NCI-H510A (cell line): ENCODE data around the gene CPTP.

Experiments used
- DNase-seq: peaks from one replicate; lab custom pipeline; 2025; lab: John Stamatoyannopoulos, UW

Gene CPTP

GRCh38 chr1:1349256-1350012 lies 24.8 kb downstream of the CPTP start, which contains the start of gene DVL1:
Gene DVL1 (minus strand): TSS chr1:1349418. CDS start chr1:1349065, 353 bp downstream.
- DNase-seq, result peak; percentile 79

GRCh38 chr1:1351511-1352427 lies 27.2 kb downstream of the CPTP start:
- no peak for DNase-seq

DNA sequence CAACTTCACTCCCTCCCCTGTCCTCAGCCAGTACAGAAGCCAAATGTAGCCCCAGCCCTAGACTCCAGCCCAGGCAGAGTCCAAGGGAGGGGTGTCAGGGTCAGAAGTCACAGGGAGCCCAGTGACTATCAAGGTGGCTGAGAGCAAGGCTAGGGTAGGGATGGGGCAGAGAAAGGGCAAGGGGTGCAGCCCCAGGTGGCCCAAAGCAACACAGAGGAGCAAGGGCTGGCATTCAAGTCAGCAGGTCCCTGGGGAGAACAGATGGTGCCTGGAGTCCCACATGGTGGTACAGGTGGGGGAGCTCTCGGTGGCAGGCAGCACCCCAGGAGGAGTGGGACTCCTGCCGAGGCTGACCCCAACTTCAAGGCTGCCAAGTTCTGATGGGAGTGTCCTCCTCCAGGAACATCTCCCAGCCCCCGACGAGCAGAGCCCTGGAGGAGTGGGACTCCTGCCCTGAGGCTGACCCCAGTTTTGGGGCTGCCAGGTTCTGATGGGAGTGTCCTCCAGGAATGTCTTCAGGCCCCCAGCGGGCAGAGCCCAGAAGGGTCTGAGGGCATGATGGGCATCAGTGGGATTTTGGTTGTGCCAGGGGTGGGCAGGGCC lies 28.3 kb downstream of the CPTP start:
- DNase-seq, result no peak

DNA sequence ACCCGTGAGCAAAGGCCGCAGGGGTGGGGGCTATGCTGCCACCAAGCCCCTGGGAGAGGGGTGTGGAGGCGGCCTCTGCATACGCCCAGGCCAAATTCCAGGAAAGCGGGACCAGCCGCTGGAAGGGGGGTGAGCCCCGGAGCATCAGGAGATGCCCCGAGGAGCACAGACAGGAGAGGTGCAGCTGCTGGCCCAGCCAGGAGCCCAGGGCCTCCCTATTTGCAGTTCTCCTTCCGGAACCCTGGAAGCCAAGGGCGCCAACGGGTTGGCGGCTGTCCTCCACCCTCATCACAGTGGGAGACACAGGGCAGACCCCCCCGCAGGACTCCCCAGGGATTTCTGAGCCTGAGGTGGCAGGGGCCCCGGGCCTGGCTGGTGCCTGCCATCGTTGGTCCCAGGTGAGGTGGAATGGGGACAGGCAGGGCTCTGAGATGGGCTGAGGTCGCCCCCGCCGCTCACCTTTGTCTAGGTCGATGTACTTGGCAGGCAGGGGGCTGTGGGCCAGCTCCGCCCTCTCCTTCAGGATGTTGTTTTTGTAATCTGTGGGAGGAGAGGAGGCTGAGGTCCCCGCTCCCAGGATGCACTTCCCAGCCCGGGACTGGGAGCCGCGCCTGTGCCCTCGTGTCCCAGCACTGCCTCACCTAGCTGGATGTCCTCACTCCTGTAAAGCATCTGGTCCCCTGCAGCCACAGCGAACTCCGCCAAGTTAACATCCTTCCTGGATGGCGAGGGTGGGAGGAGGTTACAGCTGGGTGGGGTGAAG lies 29.0 kb downstream of the CPTP start:
- DNase-seq, result no peak

DNA sequence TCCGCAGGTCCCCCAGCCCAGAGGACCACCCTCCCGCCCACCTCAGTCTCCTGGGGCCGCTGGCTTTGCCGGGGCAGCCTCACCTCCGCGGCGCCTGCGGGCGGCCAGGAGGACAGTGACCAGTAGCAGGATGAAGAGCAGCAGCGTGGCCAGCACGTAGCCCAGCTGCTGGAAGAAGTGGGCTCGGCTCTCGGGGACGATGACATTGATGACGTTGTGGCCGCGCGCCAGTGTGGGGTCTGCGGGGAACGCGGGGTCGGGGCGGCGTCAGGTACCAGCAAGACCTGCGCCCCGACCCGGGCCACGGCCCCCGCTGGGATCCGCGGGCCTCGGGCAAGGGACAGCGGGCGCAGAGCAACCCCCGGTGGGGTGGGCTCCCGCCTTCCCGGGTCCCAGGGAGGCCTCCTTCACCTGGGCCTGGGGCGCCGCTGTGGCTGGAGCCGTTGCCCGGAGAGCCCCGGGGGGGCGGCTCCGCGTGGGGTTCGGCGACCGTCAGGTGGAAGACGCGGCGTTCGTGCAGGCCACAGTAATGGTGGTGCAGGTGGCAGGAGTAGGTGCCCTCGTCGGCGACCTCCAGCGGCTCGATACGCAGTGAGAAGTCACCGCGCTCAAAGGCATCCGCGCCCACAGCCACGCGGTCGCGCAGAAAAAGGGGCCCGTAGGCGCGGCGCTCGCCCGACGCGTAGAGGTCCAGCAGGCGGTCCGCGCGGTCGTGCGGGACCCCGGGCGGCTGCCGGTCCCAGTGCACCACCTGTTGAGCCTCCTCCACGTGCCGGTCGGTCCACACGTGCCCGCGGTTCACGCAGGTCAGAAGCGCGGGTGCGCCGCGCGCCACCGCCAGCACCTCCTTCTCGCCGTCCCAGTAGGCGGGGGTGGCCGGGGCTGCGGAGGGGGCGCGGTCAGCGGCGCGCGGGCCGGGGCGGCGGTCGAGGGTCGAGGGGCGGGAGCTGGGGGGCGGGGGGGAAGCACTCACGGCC lies 30.0 kb downstream of the CPTP start:
- DNase-seq, result no peak

GRCh38 chr1:1355416-1355815 lies 30.8 kb downstream of the CPTP start:
- peak; percentile 83 for DNase-seq

- DNase-seq, result no peak
Measured at GRCh38 chr1:1356166-1356795, 31.7 kb downstream of the CPTP start.

- no peak for DNase-seq
Measured at GRCh38 chr1:1356796-1357401, 32.3 kb downstream of the CPTP start.

DNA sequence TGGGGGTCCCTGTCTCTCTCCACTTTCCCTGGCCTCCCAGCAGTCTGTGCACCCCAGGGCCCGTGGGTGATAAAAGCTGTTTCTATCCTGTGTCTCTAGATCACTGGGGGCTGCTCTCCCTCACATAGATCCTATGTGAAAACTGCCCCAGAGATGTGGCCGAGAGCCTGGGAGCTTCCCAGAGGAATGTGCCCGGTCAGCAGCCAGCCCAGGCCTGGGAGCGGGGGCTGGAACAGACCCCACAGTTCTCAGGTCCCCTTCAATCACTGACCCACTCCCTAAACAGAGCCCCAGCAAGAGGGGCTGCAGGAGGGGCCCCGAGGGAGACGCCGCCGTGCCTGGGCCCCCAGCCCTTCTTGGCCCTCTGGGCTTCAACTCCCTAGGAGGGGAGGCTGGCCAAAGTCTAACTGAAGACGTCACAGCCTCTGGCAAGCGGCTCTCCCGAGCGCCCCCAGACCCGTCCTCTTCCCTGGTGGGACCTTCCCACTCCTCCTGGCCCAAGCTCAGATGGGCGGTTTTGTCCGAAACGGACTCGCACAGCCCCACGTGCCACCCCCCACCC lies 33.4 kb downstream of the CPTP start:
- DNase-seq, result no peak

DNA sequence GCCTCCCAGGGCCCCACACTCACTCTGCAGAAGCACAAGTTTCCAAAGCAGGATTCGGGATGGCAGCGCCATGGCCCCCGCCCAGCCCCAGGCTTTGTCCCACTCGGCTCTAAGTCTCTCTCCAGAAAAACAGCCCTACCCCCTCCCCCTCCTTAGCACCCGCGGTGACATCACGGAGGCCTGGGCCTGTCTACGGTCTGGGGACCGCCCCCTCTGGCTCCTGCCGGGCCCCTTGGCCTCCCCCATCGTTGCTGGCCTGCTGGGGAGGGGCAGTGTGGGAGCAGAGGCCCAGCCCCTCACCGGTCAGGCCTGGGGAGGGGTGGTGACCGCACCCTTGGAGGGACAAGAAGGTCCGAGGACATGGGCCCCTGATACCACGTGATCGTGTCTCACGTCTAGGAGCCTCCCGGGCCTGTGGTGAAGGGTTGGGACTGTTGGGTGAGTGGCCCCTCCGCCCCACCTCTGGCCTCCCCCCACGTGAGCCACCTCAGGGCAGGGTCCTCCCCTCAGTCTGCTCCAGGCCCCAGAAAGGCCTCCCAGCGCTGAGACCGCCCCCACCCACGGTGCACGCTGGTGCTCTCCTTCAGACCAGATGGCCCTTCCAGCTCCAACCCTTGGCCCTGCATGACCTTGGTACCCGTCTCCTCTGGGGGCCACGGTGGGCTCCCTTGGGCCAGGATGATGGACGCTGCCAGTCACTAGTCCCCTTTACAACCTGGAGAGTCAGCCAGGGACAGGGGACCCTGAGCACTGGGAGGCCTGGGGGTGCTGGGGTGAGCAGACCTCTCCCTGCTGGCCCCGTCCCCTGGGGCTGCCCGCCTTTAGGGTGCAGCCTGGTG lies 34.0 kb downstream of the CPTP start, which contains the start of gene MXRA8:
TSS of gene MXRA8 (minus strand) at position 123 of the 839 bp plus-strand sequence. CDS start at position 72, 51 bp downstream.
- DNase-seq, result no peak

DNA sequence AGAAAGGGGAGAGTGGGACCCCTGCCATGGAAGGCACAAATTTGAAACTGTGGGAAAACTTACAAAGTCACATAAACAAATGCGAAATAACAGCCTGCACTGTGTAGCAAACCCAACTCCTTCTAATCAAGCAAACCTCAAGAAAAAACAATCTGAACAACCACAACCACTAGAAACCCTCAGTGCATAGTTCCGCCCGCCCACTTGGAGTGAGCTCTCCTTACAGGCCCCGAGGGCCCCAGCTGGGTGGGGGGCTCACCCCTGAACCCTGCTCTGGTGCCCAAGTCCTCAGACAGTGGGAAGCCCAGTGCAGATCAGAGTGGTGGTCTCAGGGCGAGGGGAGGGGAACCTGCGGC lies 34.7 kb downstream of the CPTP start:
- no peak for DNase-seq

DNA sequence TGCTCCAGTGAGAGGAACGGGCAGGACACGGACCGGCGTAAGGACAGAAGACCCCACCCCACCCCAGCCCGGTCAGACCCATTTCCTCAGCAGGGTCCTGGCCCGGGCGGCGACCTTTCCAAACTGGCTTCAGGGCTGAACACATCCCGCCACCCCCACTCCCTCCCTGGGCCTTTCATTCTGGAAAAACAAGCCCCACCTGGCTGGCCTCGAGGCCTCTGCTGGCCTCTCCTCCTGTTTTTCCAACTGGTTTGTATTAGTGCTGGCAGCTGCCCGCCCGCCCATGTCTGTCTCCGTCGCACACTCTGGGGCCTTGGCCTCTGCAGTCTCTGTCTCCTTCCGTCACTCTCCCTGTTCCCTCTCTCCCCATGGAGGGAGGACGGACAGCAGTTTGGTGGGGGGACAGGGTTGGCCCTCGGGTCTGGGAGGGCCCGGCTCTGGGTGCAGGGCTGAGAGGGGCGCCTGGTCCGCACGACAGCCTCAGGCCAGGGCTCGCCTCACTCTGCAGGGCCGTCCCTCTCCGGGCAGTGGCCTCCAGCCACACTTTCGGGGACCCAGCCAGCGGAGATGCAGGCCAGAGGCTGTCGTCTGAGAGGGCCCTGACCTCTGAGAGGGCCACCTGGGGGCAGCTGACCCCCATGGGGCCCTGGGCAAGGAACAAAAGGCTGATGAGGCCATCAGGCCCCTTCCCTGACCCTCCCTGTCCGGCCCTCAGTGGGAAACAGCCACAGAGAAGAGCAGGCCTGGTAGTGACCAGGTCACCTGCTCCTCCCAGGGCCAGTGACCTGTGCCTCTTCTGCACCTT lies 35.3 kb downstream of the CPTP start:
- no peak for DNase-seq

- DNase-seq, result no peak
Measured at GRCh38 chr1:1360506-1361169, 36.0 kb downstream of the CPTP start.

- no peak for DNase-seq
Measured at GRCh38 chr1:1361233-1361981, 36.8 kb downstream of the CPTP start.

DNA sequence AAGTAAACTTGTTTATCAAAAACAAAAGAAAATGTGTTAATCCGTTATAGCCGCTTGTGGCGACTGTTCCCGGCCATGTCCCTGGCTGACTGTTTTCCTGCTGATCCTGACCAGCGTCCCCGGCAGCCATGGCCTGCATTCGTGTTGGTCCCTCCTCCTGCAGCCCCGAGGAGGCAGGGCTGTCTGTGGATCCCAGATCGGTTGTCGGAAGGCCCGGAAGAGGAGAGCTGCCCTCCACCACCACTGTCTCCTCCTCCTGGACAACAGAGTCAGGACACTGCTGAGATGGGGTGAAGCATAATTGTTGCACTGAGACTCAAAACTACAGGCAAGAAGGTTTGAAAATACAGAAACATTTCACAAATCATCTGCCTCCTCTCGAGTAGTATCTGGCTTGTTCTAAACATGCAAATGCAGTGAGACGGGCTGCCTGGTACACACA lies 37.4 kb downstream of the CPTP start:
- peak; percentile 81 for DNase-seq

GRCh38 chr1:1364266-1364665 lies 39.7 kb downstream of the CPTP start:
- DNase-seq, result no peak
